Smooth muscle cell (in vitro differentiated cells): ENCODE measurements around the gene UGT1A3. TPM values are rescaled to one million over a fixed set of nuclear protein-coding genes. Genes with fewer than 3 reads are reported as not detected.

ENCODE experiments used
- DNase-seq: peaks from one replicate; lab custom pipeline; 2025; ENCODE audit not compliant: unreplicated experiment; lab: John Stamatoyannopoulos, UW
- H2AFZ ChIP-seq: fragments of 200-600 bp; sonication (generic); 2 replicates; pipeline ENCODE4 v1.6.0; 2016; ENCODE audit warnings: antibody characterized with exemption, low read depth, mild to moderate bottlenecking
- H3F3A ChIP-seq: fragments of 200-600 bp; sonication (generic); 2 replicates; pipeline ENCODE4 v1.6.0; 2017; ENCODE audit warnings: antibody characterized with exemption, low read depth
- H3K27ac ChIP-seq: fragments of 200-600 bp; sonication (generic); 2 replicates; pipeline ENCODE4 v1.5.1; 2016; ENCODE audit warnings: low read depth, mild to moderate bottlenecking
- H3K27me3 ChIP-seq: fragments of 200-600 bp; sonication (generic); 2 replicates; pipeline ENCODE4 v1.6.1; 2016; ENCODE audit warnings: low read depth, mild to moderate bottlenecking
- H3K36me3 ChIP-seq: fragments of 200-600 bp; sonication (generic); 2 replicates; pipeline ENCODE4 v1.5.1; 2016; ENCODE audit warnings: low read depth
- H3K4me1 ChIP-seq: fragments of 200-600 bp; sonication (generic); 2 replicates; pipeline ENCODE4 v1.5.1; 2016; ENCODE audit warnings: low read depth
- H3K4me2 ChIP-seq: fragments of 200-600 bp; sonication (generic); 2 replicates; pipeline ENCODE4 v1.6.0; 2016; ENCODE audit warnings: mild to moderate bottlenecking
- H3K4me3 ChIP-seq: fragments of 200-600 bp; sonication (generic); 2 replicates; pipeline ENCODE4 v1.5.1; 2016; ENCODE audit warnings: mild to moderate bottlenecking
- H3K79me2 ChIP-seq: fragments of 200-600 bp; sonication (generic); 2 replicates; pipeline ENCODE4 v1.6.0; 2016; ENCODE audit warnings: low read depth, mild to moderate bottlenecking
- H3K9ac ChIP-seq: fragments of 200-600 bp; sonication (generic); 2 replicates; pipeline ENCODE4 v1.6.0; 2016; ENCODE audit warnings: low read depth
- H3K9me3 ChIP-seq: fragments of 200-600 bp; sonication (generic); replicated peaks from 2 replicates; pipeline ENCODE4 v1.5.1; 2016; ENCODE audit warnings: low read depth
- H4K20me1 ChIP-seq: fragments of 200-600 bp; sonication (generic); 2 replicates; pipeline ENCODE4 v1.6.0; 2016; ENCODE audit warnings: low read depth
- WGBS: methylation state at CpG from one replicate; pipeline ENCODE4 v1.1.7; 2016; ENCODE audit warnings: low lambda C conversion rate; 5-methylcytosine and 5-hydroxymethylcytosine counted together
- polyA plus RNA-seq: library from polyadenylated mRNA; unstranded; fragments of >200 nt; fragmentation: Nextera tagmentation; extraction: Ambion mirVana; gene quantifications from 2 replicates; pipeline ENCODE4 v1.2.1, GENCODE V29; 2016
- total RNA-seq: library from RNA; depleted of rRNA; stranded (reverse); fragments of >200 nt; gene quantifications from 2 replicates; pipeline ENCODE4 v1.2.3, GENCODE V29; 2014
- TF ChIP-seq, protein P1 (sequence below): fragments of 200-600 bp; sonication (generic); IDR thresholded peaks from 2 replicates; pipeline ENCODE4 v1.5.1; 2017; ENCODE audit warnings: borderline replicate concordance, mild to moderate bottlenecking, antibody characterized with exemption; ENCODE audit not compliant: insufficient read depth, poor library complexity, severe bottlenecking

UGT1A3 gene
- total and polyA plus RNA-seq, 2 experiments from 2014 or later: not detected

GRCh38 chr2:233766416-233766815 lies 37.6 kb downstream of the UGT1A3 start:
- Histone ChIP-seq H3K27me3 (no peaks in the 10 kb centered on the region), H3K36me3 (no peaks in the 10 kb centered on the region), H2AFZ (no peak overlapping the region), H3K79me2 (no peaks in the 10 kb centered on the region), H4K20me1 (no peaks in the 10 kb centered on the region), H3K27ac (no peak overlapping the region), H3K4me2 (no peak overlapping the region), H3K4me3 (no peak overlapping the region), H3K9ac (no peak overlapping the region), H3K9me3 (no peaks in the 10 kb centered on the region), H3F3A (no peaks in the 10 kb centered on the region), H3K4me1 (no peaks in the 10 kb centered on the region)
- TF ChIP-seq, protein P1, sequence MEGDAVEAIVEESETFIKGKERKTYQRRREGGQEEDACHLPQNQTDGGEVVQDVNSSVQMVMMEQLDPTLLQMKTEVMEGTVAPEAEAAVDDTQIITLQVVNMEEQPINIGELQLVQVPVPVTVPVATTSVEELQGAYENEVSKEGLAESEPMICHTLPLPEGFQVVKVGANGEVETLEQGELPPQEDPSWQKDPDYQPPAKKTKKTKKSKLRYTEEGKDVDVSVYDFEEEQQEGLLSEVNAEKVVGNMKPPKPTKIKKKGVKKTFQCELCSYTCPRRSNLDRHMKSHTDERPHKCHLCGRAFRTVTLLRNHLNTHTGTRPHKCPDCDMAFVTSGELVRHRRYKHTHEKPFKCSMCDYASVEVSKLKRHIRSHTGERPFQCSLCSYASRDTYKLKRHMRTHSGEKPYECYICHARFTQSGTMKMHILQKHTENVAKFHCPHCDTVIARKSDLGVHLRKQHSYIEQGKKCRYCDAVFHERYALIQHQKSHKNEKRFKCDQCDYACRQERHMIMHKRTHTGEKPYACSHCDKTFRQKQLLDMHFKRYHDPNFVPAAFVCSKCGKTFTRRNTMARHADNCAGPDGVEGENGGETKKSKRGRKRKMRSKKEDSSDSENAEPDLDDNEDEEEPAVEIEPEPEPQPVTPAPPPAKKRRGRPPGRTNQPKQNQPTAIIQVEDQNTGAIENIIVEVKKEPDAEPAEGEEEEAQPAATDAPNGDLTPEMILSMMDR: no peak
- DNase-seq: no peak
- 85% methylated on average over 4 of the region's 4 CpGs for WGBS

GRCh38 chr2:233768076-233768475 lies 39.2 kb downstream of the UGT1A3 start:
- Histone ChIP-seq H3K79me2 (no peaks in the 10 kb centered on the region), H3K4me1 (no peaks in the 10 kb centered on the region), H3K4me2 (no peak overlapping the region), H3K27me3 (no peaks in the 10 kb centered on the region), H4K20me1 (no peaks in the 10 kb centered on the region), H3K9me3 (no peaks in the 10 kb centered on the region), H3K27ac (no peak overlapping the region), H2AFZ (no peak overlapping the region), H3K9ac (no peak overlapping the region), H3K4me3 (no peak overlapping the region), H3F3A (no peaks in the 10 kb centered on the region), H3K36me3 (no peaks in the 10 kb centered on the region)
- 88% methylated on average over 4 of the region's 4 CpGs for WGBS
- DNase-seq: no peak
- TF ChIP-seq, protein P1: no peak

DNA sequence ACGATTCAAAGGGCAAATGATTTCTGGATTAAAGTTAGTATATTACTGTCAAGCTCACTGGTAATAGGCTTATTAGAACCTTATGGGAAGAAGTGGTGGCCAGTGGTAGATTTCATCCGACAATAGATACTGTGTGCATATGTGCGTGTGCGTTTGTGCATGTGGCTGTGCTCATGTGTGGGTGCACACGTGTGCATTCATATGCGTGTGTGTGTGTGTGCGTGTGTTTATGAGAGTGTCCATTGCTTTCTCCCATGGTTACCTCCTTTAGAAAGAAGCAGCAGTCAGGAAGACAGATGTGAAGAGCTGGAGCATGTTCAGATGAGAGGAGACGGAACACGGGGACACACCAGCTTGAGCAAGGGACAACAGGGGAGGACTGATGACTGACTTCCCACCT lies 40.4 kb downstream of the UGT1A3 start:
- no peaks in the 10 kb centered on the region for H4K20me1 ChIP-seq
- no peaks in the 10 kb centered on the region for H3F3A ChIP-seq
- H3K79me2 ChIP-seq: no peaks in the 10 kb centered on the region
- no peak overlapping the region for H3K27ac ChIP-seq
- no peak overlapping the region for H3K4me3 ChIP-seq
- 93% methylated on average over 9 of the region's 9 CpGs for WGBS
- no peaks in the 10 kb centered on the region for H3K36me3 ChIP-seq
- H3K9me3 ChIP-seq: no peaks in the 10 kb centered on the region
- H2AFZ ChIP-seq: no peak overlapping the region
- no peaks in the 10 kb centered on the region for H3K27me3 ChIP-seq
- DNase-seq: no peak
- no peak overlapping the region for H3K4me2 ChIP-seq
- TF ChIP-seq, protein P1: no peak
- H3K9ac ChIP-seq: no peak overlapping the region
- H3K4me1 ChIP-seq: no peaks in the 10 kb centered on the region

GRCh38 chr2:233772153-233772552 lies 43.3 kb downstream of the UGT1A3 start:
- no peak for DNase-seq
- Histone ChIP-seq H3F3A (no peaks in the 10 kb centered on the region), H4K20me1 (no peaks in the 10 kb centered on the region), H3K27ac (no peak overlapping the region), H3K4me1 (no peaks in the 10 kb centered on the region), H3K4me2 (no peak overlapping the region), H2AFZ (no peak overlapping the region), H3K27me3 (no peaks in the 10 kb centered on the region), H3K79me2 (no peaks in the 10 kb centered on the region), H3K36me3 (no peaks in the 10 kb centered on the region), H3K4me3 (no peak overlapping the region), H3K9me3 (no peaks in the 10 kb centered on the region), H3K9ac (no peak overlapping the region)
- WGBS: 91% methylated on average over 16 of the region's 16 CpGs
- TF ChIP-seq, protein P1: no peak
